MM.1S (cell line): ENCODE results near the gene METTL22.

Experiments
- DNase-seq: peaks from one replicate; pipeline ENCODE4 v3.0.0-alpha.2; 2015
- H2AFZ ChIP-seq: fragments of 300-600 bp; sonication (generic); 2 replicates; pipeline ENCODE4 v1.6.0; 2016; ENCODE audit warnings: antibody characterized with exemption, low read length
- H3F3A ChIP-seq: fragments of 300-600 bp; sonication (generic); 2 replicates; pipeline ENCODE4 v1.6.1; 2016; ENCODE audit warnings: mild to moderate bottlenecking, antibody characterized with exemption, low read length, moderate library complexity, mixed read lengths; ENCODE audit not compliant: insufficient read depth
- H3K27ac ChIP-seq: fragments of 300-600 bp; sonication (generic); 2 replicates; pipeline ENCODE4 v1.5.1; 2016; ENCODE audit warnings: mild to moderate bottlenecking, low read length
- H3K27me3 ChIP-seq: fragments of 300-600 bp; sonication (generic); replicated peaks from 2 replicates; pipeline ENCODE4 v1.6.0; 2016; ENCODE audit warnings: low read length; ENCODE audit not compliant: insufficient read depth
- H3K36me3 ChIP-seq: fragments of 300-600 bp; sonication (generic); replicated peaks from 2 replicates; pipeline ENCODE4 v1.6.1; 2016; ENCODE audit warnings: mild to moderate bottlenecking, low read length, mixed read lengths; ENCODE audit not compliant: insufficient read depth
- H3K4me1 ChIP-seq: fragments of 300-600 bp; sonication (generic); 2 replicates; pipeline ENCODE4 v1.6.1; 2016; ENCODE audit warnings: low read length, mixed read lengths
- H3K4me2 ChIP-seq: fragments of 300-600 bp; sonication (generic); 2 replicates; pipeline ENCODE4 v1.6.0; 2016; ENCODE audit warnings: low read depth, low read length
- H3K4me3 ChIP-seq: fragments of 300-600 bp; sonication (generic); 2 replicates; pipeline ENCODE4 v1.5.1; 2016; ENCODE audit warnings: low read length, mixed read lengths
- H3K79me2 ChIP-seq: fragments of 300-600 bp; sonication (generic); 2 replicates; pipeline ENCODE4 v1.6.1; 2016; ENCODE audit warnings: mixed run types, low read length, mixed read lengths
- H3K9ac ChIP-seq: fragments of 300-600 bp; sonication (generic); 2 replicates; pipeline ENCODE4 v1.6.1; 2016; ENCODE audit warnings: low read length, mixed read lengths
- H3K9me2 ChIP-seq: fragments of 300-600 bp; sonication (generic); replicated peaks from 2 replicates; pipeline ENCODE4 v1.6.1; 2016; ENCODE audit warnings: mild to moderate bottlenecking, low read length, mixed read lengths; ENCODE audit not compliant: insufficient read depth
- H3K9me3 ChIP-seq: fragments of 300-600 bp; sonication (generic); replicated peaks from 2 replicates; pipeline ENCODE4 v1.6.1; 2016; ENCODE audit warnings: mild to moderate bottlenecking, low read length, mixed read lengths; ENCODE audit not compliant: insufficient read depth
- H4K20me1 ChIP-seq: fragments of 300-600 bp; sonication (generic); 2 replicates; pipeline ENCODE4 v1.6.1; 2016; ENCODE audit warnings: mild to moderate bottlenecking, low read length, moderate library complexity, mixed read lengths; ENCODE audit not compliant: insufficient read depth
- CTCF ChIP-seq: fragments of 300-600 bp; sonication (generic); IDR thresholded peaks from 2 replicates; pipeline ENCODE4 v1.5.1; 2016; ENCODE audit warnings: antibody characterized with exemption, low read length, mixed read lengths
- EZH2 ChIP-seq: fragments of 300-600 bp; sonication (generic); optimal IDR thresholded peaks from 2 replicates; pipeline ENCODE3; 2017; ENCODE audit warnings: low read depth, mild to moderate bottlenecking, antibody characterized with exemption, low read length, mixed read lengths
- EZH2phosphoT487 ChIP-seq: fragments of 300-600 bp; sonication (generic); IDR thresholded peaks from 2 replicates; pipeline ENCODE4 v1.6.1; 2018; ENCODE audit warnings: antibody characterized with exemption, low read length

METTL22 gene

GRCh38 chr16:8663192-8664089, 41.9 kb downstream of the METTL22 start:
- no peaks in the 10 kb centered on the region for H3K9me3 ChIP-seq
- H3K79me2 ChIP-seq = no peaks in the 10 kb centered on the region
- H3K4me2 ChIP-seq = no peak overlapping the region
- no peak overlapping the region for H3K9ac ChIP-seq
- no peak overlapping the region for H3K27ac ChIP-seq
- no peaks in the 10 kb centered on the region for H3K36me3 ChIP-seq
- no peaks in the 10 kb centered on the region for H3K27me3 ChIP-seq
- H2AFZ ChIP-seq = no peak overlapping the region
- TF ChIP-seq CTCF = no peak
- no peak for TF ChIP-seq EZH2phosphoT487
- no peak for TF ChIP-seq EZH2
- no peaks in the 10 kb centered on the region for H3F3A ChIP-seq
- H3K4me3 ChIP-seq = no peak overlapping the region
- H3K4me1 ChIP-seq = no peaks in the 10 kb centered on the region
- no peak for DNase-seq
- no peaks in the 10 kb centered on the region for H4K20me1 ChIP-seq
- H3K9me2 ChIP-seq = no peaks in the 10 kb centered on the region

- H3K27me3 ChIP-seq = no peaks in the 10 kb centered on the region
- TF ChIP-seq CTCF (no peak), EZH2 (no peak), EZH2phosphoT487 (no peak)
- no peaks in the 10 kb centered on the region for H3K9me2 ChIP-seq
- DNase-seq = no peak
- no peak overlapping the region for H3K27ac ChIP-seq
- no peaks in the 10 kb centered on the region for H3K4me1 ChIP-seq
- H3K4me2 ChIP-seq = no peak overlapping the region
- no peaks in the 10 kb centered on the region for H4K20me1 ChIP-seq
- H3F3A ChIP-seq = no peaks in the 10 kb centered on the region
- H2AFZ ChIP-seq = no peak overlapping the region
- H3K9ac ChIP-seq = no peak overlapping the region
- no peak overlapping the region for H3K4me3 ChIP-seq
- H3K36me3 ChIP-seq = no peaks in the 10 kb centered on the region
- H3K79me2 ChIP-seq = no peaks in the 10 kb centered on the region
- no peaks in the 10 kb centered on the region for H3K9me3 ChIP-seq
Measured at GRCh38 chr16:8665529-8665928, 44.0 kb downstream of the METTL22 start.

- no peak for DNase-seq
- Histone ChIP-seq H3K27ac (no peak overlapping the region), H3K4me1 (no peaks in the 10 kb centered on the region), H3K36me3 (no peaks in the 10 kb centered on the region), H3K27me3 (no peaks in the 10 kb centered on the region), H3K79me2 (no peaks in the 10 kb centered on the region), H3K9ac (no peak overlapping the region), H3F3A (no peaks in the 10 kb centered on the region), H3K9me2 (no peaks in the 10 kb centered on the region), H3K4me2 (no peak overlapping the region), H4K20me1 (no peaks in the 10 kb centered on the region), H2AFZ (no peak overlapping the region), H3K9me3 (no peaks in the 10 kb centered on the region), H3K4me3 (no peak overlapping the region)
- TF ChIP-seq CTCF (no peak), EZH2phosphoT487 (no peak), EZH2 (no peak)
Measured at GRCh38 chr16:8667492-8667891, 46.0 kb downstream of the METTL22 start.
